Fibroblast of mammary gland (primary cell): ENCODE results near the gene TRA2A.
A peak's percentile ranks its signal among the peaks of the same experiment; 100 is the strongest.

Source experiments
- DNase-seq: peaks from one replicate; pipeline ENCODE4 v3.0.0-alpha.2; 2010; ENCODE audit warnings: low read depth
- H3K4me3 ChIP-seq: 2 replicates; pipeline ENCODE4 v1.5.1; 2011; ENCODE audit warnings: low read depth, mild to moderate bottlenecking, low read length, moderate library complexity; ENCODE audit not compliant: control insufficient read depth
- CTCF ChIP-seq: conservative IDR thresholded peaks from 2 replicates; pipeline ENCODE4 v1.5.1; 2011; ENCODE audit warnings: low read depth, low read length, inconsistent platforms; ENCODE audit not compliant: control insufficient read depth, insufficient read depth

Gene TRA2A

GRCh38 chr7:23544913-23545354 lies 13.2 kb upstream of the TRA2A start:
- peak; percentile 19 for TF ChIP-seq CTCF
- no peak overlapping the region for H3K4me3 ChIP-seq
- DNase-seq = peak; percentile 6

GRCh38 chr7:23542752-23543151 lies 11.0 kb upstream of the TRA2A start:
- no peak for DNase-seq
- H3K4me3 ChIP-seq = no peak overlapping the region
- TF ChIP-seq CTCF = no peak

GRCh38 chr7:23539494-23539907 lies 7.7 kb upstream of the TRA2A start:
- H3K4me3 ChIP-seq = no peak overlapping the region
- DNase-seq = no peak
- no peak for TF ChIP-seq CTCF

GRCh38 chr7:23538301-23538700 lies 6.5 kb upstream of the TRA2A start:
- DNase-seq = no peak
- no peak overlapping the region for H3K4me3 ChIP-seq
- no peak for TF ChIP-seq CTCF

GRCh38 chr7:23533238-23533604 lies 1.4 kb upstream of the TRA2A start:
- TF ChIP-seq CTCF = no peak
- no peak overlapping the region for H3K4me3 ChIP-seq
- no peak for DNase-seq

GRCh38 chr7:23532490-23533237 lies 883 bp upstream of the TRA2A start:
- DNase-seq = no peak
- H3K4me3 ChIP-seq = peak overlapping the region; percentile 99
- TF ChIP-seq CTCF = no peak

- peak overlapping the region; percentile 99 for H3K4me3 ChIP-seq
- TF ChIP-seq CTCF = no peak
- DNase-seq = peak; percentile 59
These were observed 559 bp downstream of the TRA2A start for GRCh38 chr7:23531050-23531793.
